DOHH2 (cell line): ENCODE measurements around the gene MYO18A.
A peak's percentile ranks its signal among the peaks of the same experiment; 100 is the strongest.

ENCODE experiments used
- H3F3A ChIP-seq: fragments of 200-600 bp; sonication (generic), shearing (Covaris generic); 2 replicates; pipeline ENCODE4 v1.6.0; 2016; ENCODE audit warnings: antibody characterized with exemption, mild to moderate bottlenecking; ENCODE audit not compliant: control insufficient read depth, insufficient read depth
- H3K27ac ChIP-seq: fragments of 200-600 bp; sonication (generic); 2 replicates; pipeline ENCODE4 v1.5.1; 2014; ENCODE audit warnings: low read depth, mild to moderate bottlenecking, low read length, moderate library complexity
- H3K27me3 ChIP-seq: fragments of 200-600 bp; sonication (generic); 2 replicates; pipeline ENCODE4 v1.6.1; 2014; ENCODE audit warnings: mild to moderate bottlenecking, low read length, mixed read lengths; ENCODE audit not compliant: control insufficient read depth
- H3K36me3 ChIP-seq: fragments of 200-600 bp; sonication (generic); 2 replicates; pipeline ENCODE4 v1.6.1; 2014; ENCODE audit warnings: mild to moderate bottlenecking, low read length, moderate library complexity, mixed read lengths; ENCODE audit not compliant: control insufficient read depth
- H3K4me1 ChIP-seq: fragments of 200-600 bp; sonication (generic); 2 replicates; pipeline ENCODE4 v1.6.1; 2014; ENCODE audit warnings: mild to moderate bottlenecking, low read length, mixed read lengths; ENCODE audit not compliant: control insufficient read depth
- H3K4me2 ChIP-seq: fragments of 200-600 bp; sonication (generic); 2 replicates; pipeline ENCODE4 v1.6.0; 2014; ENCODE audit warnings: mild to moderate bottlenecking, low read length, moderate library complexity
- H3K4me3 ChIP-seq: fragments of 200-600 bp; sonication (generic); 2 replicates; pipeline ENCODE4 v1.5.1; 2014; ENCODE audit warnings: mild to moderate bottlenecking, low read length, mixed read lengths
- H3K79me2 ChIP-seq: fragments of 200-600 bp; sonication (generic); 2 replicates; pipeline ENCODE4 v1.6.1; 2014; ENCODE audit warnings: mild to moderate bottlenecking, low read length, mixed read lengths; ENCODE audit not compliant: control insufficient read depth
- H3K9me2 ChIP-seq: fragments of 200-600 bp; sonication (generic); replicated peaks from 2 replicates; pipeline ENCODE4 v1.6.1; 2014; ENCODE audit warnings: mild to moderate bottlenecking, low read length, mixed read lengths; ENCODE audit not compliant: control insufficient read depth
- H3K9me3 ChIP-seq: fragments of 200-600 bp; sonication (generic); 2 replicates; pipeline ENCODE4 v1.6.1; 2014; ENCODE audit warnings: antibody characterized with exemption, low read length, mixed read lengths; ENCODE audit not compliant: control insufficient read depth, insufficient read depth
- H4K20me1 ChIP-seq: fragments of 200-600 bp; sonication (generic); 2 replicates; pipeline ENCODE4 v1.6.0; 2014; ENCODE audit warnings: low read depth, mild to moderate bottlenecking, antibody characterized with exemption, low read length, moderate library complexity; ENCODE audit not compliant: control insufficient read depth, insufficient read depth
- EZH2phosphoT487 ChIP-seq: fragments of 200-600 bp; sonication (generic); IDR thresholded peaks from 2 replicates; pipeline ENCODE4 v1.6.1; 2017; ENCODE audit warnings: borderline replicate concordance, mild to moderate bottlenecking, antibody characterized with exemption, low read length, moderate library complexity, mixed read lengths
- TF ChIP-seq, protein P1 (sequence below): fragments of 200-600 bp; sonication (generic); IDR thresholded peaks from one replicate; pipeline ENCODE4 v1.5.1; 2014; ENCODE audit warnings: antibody characterized with exemption, mild to moderate bottlenecking, low read depth, low read length; ENCODE audit not compliant: poor library complexity, severe bottlenecking

The MYO18A gene

DNA sequence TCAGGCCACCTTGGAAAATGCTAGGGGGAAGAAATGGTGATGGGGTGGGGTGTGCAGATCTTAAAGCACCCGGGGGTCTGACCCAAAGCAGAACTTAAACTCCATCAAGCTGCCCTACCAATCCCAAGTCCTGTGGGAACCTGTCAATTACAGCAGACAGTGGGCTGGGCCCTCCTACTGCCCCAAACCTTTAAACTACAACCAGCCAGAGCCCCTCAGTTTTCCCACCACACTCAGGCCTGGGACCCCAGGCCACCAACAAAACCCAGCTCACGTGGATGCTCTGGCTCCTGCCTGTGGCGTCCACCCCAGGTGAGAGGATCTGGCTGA is 2.7 kb downstream of the MYO18A start:
- no peaks in the 10 kb centered on the region for H3K27me3 ChIP-seq
- no peaks in the 10 kb centered on the region for H4K20me1 ChIP-seq
- peak overlapping the region; percentile 62 for H3K4me2 ChIP-seq
- H3F3A ChIP-seq: 0 out of 2 replicates have a peak, but pooled peaks cover 2% of the 10 kb centered on the region
- peak overlapping the region; percentile 43 for H3K27ac ChIP-seq
- no peak for TF ChIP-seq EZH2phosphoT487
- TF ChIP-seq, protein P1, sequence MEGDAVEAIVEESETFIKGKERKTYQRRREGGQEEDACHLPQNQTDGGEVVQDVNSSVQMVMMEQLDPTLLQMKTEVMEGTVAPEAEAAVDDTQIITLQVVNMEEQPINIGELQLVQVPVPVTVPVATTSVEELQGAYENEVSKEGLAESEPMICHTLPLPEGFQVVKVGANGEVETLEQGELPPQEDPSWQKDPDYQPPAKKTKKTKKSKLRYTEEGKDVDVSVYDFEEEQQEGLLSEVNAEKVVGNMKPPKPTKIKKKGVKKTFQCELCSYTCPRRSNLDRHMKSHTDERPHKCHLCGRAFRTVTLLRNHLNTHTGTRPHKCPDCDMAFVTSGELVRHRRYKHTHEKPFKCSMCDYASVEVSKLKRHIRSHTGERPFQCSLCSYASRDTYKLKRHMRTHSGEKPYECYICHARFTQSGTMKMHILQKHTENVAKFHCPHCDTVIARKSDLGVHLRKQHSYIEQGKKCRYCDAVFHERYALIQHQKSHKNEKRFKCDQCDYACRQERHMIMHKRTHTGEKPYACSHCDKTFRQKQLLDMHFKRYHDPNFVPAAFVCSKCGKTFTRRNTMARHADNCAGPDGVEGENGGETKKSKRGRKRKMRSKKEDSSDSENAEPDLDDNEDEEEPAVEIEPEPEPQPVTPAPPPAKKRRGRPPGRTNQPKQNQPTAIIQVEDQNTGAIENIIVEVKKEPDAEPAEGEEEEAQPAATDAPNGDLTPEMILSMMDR: no peak
- H3K4me1 ChIP-seq: peaks cover 47% of the 10 kb centered on the region
- no peaks in the 10 kb centered on the region for H3K9me2 ChIP-seq
- H3K4me3 ChIP-seq: peak overlapping the region; percentile 82
- peaks cover 20% of the 10 kb centered on the region for H3K79me2 ChIP-seq
- H3K36me3 ChIP-seq: no peaks in the 10 kb centered on the region
- no peaks in the 10 kb centered on the region for H3K9me3 ChIP-seq

DNA sequence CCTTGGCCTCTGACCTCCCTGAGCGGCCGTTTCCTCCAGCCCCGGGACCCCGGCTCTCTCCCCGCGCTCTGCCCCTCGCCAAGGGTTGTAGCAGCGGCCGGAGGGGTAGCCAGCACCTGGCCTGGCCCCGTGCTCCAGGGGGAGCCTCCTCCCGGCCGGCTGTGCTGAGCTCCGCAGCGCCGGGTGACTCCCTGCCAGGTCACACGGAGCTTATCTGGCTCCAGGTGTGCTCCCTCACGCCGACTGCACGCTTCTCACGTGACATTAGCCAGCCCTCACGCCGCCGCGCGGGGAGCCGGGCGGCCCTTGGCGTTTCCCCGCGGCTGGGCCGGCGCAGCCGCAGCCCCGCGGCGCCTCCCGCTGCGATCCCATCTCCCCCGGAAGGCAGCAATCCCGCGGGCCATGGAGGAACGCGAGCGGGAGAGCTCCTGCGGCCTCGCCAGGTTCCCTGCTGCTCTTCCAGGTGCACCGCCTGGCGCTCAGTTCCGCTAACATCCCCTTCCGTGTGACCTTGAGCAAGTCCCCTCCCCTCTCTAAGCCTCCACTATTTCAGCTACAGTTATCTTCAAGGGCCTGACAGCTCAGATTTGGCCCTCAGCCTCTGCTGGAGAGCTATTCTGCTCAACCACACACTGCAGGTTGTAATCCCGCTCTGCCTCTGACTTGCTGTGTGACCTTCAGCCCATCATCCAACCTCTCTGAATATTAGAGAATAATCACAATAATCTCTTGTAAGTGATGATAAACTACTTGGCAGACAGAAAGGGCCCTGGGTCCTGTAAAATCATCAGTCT is 3.4 kb downstream of the MYO18A start:
- Histone ChIP-seq H3K4me1 (peaks cover 47% of the 10 kb centered on the region), H3K36me3 (no peaks in the 10 kb centered on the region), H3K4me3 (peak overlapping the region; percentile 82), H3K4me2 (peak overlapping the region; percentile 62), H3K79me2 (peaks cover 20% of the 10 kb centered on the region), H3F3A (0 out of 2 replicates have a peak, but pooled peaks cover 2% of the 10 kb centered on the region), H3K27ac (peak overlapping the region; percentile 43), H3K9me2 (no peaks in the 10 kb centered on the region), H3K9me3 (no peaks in the 10 kb centered on the region), H4K20me1 (no peaks in the 10 kb centered on the region), H3K27me3 (no peaks in the 10 kb centered on the region)
- TF ChIP-seq, protein P1: no peak
- TF ChIP-seq EZH2phosphoT487: no peak

DNA sequence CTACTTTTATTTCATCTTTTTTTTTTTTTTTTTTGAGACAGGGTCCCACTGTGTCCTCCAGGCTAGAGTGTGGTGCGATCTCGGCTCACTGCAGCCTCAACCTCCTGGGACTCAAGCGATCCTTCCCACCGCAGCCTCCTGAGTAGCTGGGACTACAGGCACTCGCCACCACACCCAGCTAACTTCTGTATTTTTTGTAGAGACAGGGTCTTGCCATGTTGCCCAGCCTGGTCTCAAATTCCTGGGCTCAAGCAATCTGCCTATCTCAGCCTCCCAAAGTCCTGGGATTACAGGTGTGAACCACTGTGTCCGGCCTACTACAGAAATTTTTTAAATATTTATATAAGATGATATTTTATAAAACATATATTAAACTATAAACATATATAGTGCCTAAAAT is 4.8 kb downstream of the MYO18A start:
- H3K79me2 ChIP-seq: peaks cover 20% of the 10 kb centered on the region
- H3K9me3 ChIP-seq: no peaks in the 10 kb centered on the region
- H3K27ac ChIP-seq: no peak overlapping the region
- H3K27me3 ChIP-seq: no peaks in the 10 kb centered on the region
- H3K4me3 ChIP-seq: no peak overlapping the region
- peaks cover 40% of the 10 kb centered on the region for H3K4me1 ChIP-seq
- H3K4me2 ChIP-seq: no peak overlapping the region
- TF ChIP-seq EZH2phosphoT487: no peak
- TF ChIP-seq, protein P1: no peak
- no peaks in the 10 kb centered on the region for H3K9me2 ChIP-seq
- no peaks in the 10 kb centered on the region for H3K36me3 ChIP-seq
- H4K20me1 ChIP-seq: peaks cover 2% of the 10 kb centered on the region; the same call in 1 of the 2 replicates
- H3F3A ChIP-seq: 0 out of 2 replicates have a peak, but pooled peaks cover 2% of the 10 kb centered on the region
